D721Med (cell line): ENCODE data around the gene GTF2F2.

Experiments used
- DNase-seq: peaks from one replicate; pipeline ENCODE4 v3.0.0; 2011; ENCODE audit warnings: low spot score; ENCODE audit not compliant: insufficient read length
- FAIRE-seq: peaks from 2 replicates; lab custom pipeline; 2011; peaks lifted over from hg19 to GRCh38; lab: Jason Lieb, UNC
- CTCF ChIP-seq: IDR thresholded peaks from 2 replicates; pipeline ENCODE4 v1.5.1; 2012; ENCODE audit warnings: mild to moderate bottlenecking, control low read depth; ENCODE audit not compliant: insufficient read depth; ENCODE audit errors: missing control alignments

The GTF2F2 gene

GRCh38 chr13:45194081-45194939 lies 74.0 kb downstream of the GTF2F2 start:
- FAIRE-seq (no peak), DNase-seq (no peak)
- TF ChIP-seq CTCF: peak; percentile 34

- TF ChIP-seq CTCF: no peak
- DNase-seq: no peak
- FAIRE-seq: no peak
Observed at GRCh38 chr13:45195421-45195820, 75.1 kb downstream of the GTF2F2 start.

GRCh38 chr13:45196096-45196495 lies 75.8 kb downstream of the GTF2F2 start:
- TF ChIP-seq CTCF: no peak
- FAIRE-seq (no peak), DNase-seq (no peak)

- FAIRE-seq (no peak), DNase-seq (no peak)
- TF ChIP-seq CTCF: no peak
Observed at GRCh38 chr13:45196622-45197021, 76.3 kb downstream of the GTF2F2 start.

GRCh38 chr13:45198041-45198440 lies 77.7 kb downstream of the GTF2F2 start:
- no peak for TF ChIP-seq CTCF
- FAIRE-seq (no peak), DNase-seq (no peak)

GRCh38 chr13:45198924-45199323 lies 78.6 kb downstream of the GTF2F2 start:
- no peak for DNase-seq

More at GRCh38 chr13:45198924-45199323, 78.6 kb downstream of the GTF2F2 start:
- no peak for FAIRE-seq
- TF ChIP-seq CTCF: no peak
